ENCODE data around the gene KDM3A. TPM values are rescaled to one million over a fixed set of nuclear protein-coding genes. Genes with fewer than 3 reads are reported as not detected.

KDM3A gene
- polyA plus RNA-seq, 1 experiment: 33.0 TPM

- DNase-seq (ENCODE audit: low read depth, low spot score): no peak
- H3K27me3 ChIP-seq (ENCODE audit: control insufficient read depth, insufficient read depth, low read length): peaks cover 2% of the 10 kb centered on the region
- ChIA-PET POLR2A (no interaction called here), CTCF (interaction anchor here (0.7 kb wide), 1 partner anchor 89 kb away, joined by 10 read pairs; no protein-coding TSS in a partner anchor)
- H3K27ac ChIP-seq (ENCODE audit: low read depth, low read length): no peak overlapping the region
- H3K9me3 ChIP-seq (ENCODE audit: control insufficient read depth, insufficient read depth, low read length): no peaks in the 10 kb centered on the region
- H3K4me3 ChIP-seq (ENCODE audit: low read depth, low read length): no peak overlapping the region
- no peak for TF ChIP-seq CTCF (IDR thresholded peaks at IDR 0.05; ENCODE audit: low read depth, low read length)
Observed at GRCh38 chr2:86411396-86411795, 29.8 kb upstream of the KDM3A start.

- ChIA-PET POLR2A (no interaction called here), CTCF (interaction anchor here (0.7 kb wide), 1 partner anchor 89 kb away, joined by 10 read pairs; no protein-coding TSS in a partner anchor)
- TF ChIP-seq CTCF (IDR thresholded peaks at IDR 0.05; ENCODE audit: low read depth, low read length): no peak
- DNase-seq (ENCODE audit: low read depth, low spot score): no peak
- Histone ChIP-seq H3K9me3 (ENCODE audit: control insufficient read depth, insufficient read depth, low read length) (no peaks in the 10 kb centered on the region), H3K27ac (ENCODE audit: low read depth, low read length) (no peak overlapping the region), H3K27me3 (ENCODE audit: control insufficient read depth, insufficient read depth, low read length) (peaks cover 2% of the 10 kb centered on the region), H3K4me3 (ENCODE audit: low read depth, low read length) (no peak overlapping the region)
Observed at GRCh38 chr2:86412007-86412406, 29.2 kb upstream of the KDM3A start.

- POLR2A ChIA-PET: no interaction called here
- CTCF ChIA-PET: no interaction called here
- no peak for DNase-seq (ENCODE audit: low read depth, low spot score)
- H3K27me3 ChIP-seq (ENCODE audit: control insufficient read depth, insufficient read depth, low read length): no peaks in the 10 kb centered on the region
- no peaks in the 10 kb centered on the region for H3K9me3 ChIP-seq (ENCODE audit: control insufficient read depth, insufficient read depth, low read length)
- no peak overlapping the region for H3K4me3 ChIP-seq (ENCODE audit: low read depth, low read length)
- TF ChIP-seq CTCF (IDR thresholded peaks at IDR 0.05; ENCODE audit: low read depth, low read length): no peak
- no peak overlapping the region for H3K27ac ChIP-seq (ENCODE audit: low read depth, low read length)
Observed at GRCh38 chr2:86413296-86414094, 27.7 kb upstream of the KDM3A start.

GRCh38 chr2:86414996-86415395 lies 26.2 kb upstream of the KDM3A start:
- Histone ChIP-seq H3K27me3 (ENCODE audit: control insufficient read depth, insufficient read depth, low read length) (no peaks in the 10 kb centered on the region), H3K4me3 (ENCODE audit: low read depth, low read length) (no peak overlapping the region), H3K27ac (ENCODE audit: low read depth, low read length) (no peak overlapping the region), H3K9me3 (ENCODE audit: control insufficient read depth, insufficient read depth, low read length) (no peaks in the 10 kb centered on the region)
- POLR2A ChIA-PET: interaction anchor here (0.7 kb wide), 1 partner anchor 82 kb away, joined by 4 read pairs; no protein-coding TSS in a partner anchor
- CTCF ChIA-PET: no interaction called here
- no peak for DNase-seq (ENCODE audit: low read depth, low spot score)
- TF ChIP-seq CTCF (IDR thresholded peaks at IDR 0.05; ENCODE audit: low read depth, low read length): no peak

GRCh38 chr2:86416146-86416545 lies 25.0 kb upstream of the KDM3A start:
- no peak for DNase-seq (ENCODE audit: low read depth, low spot score)
- Histone ChIP-seq H3K27me3 (ENCODE audit: control insufficient read depth, insufficient read depth, low read length) (no peaks in the 10 kb centered on the region), H3K4me3 (ENCODE audit: low read depth, low read length) (no peak overlapping the region), H3K9me3 (ENCODE audit: control insufficient read depth, insufficient read depth, low read length) (no peaks in the 10 kb centered on the region), H3K27ac (ENCODE audit: low read depth, low read length) (no peak overlapping the region)
- ChIA-PET CTCF (no interaction called here), POLR2A (no interaction called here)
- no peak for TF ChIP-seq CTCF (IDR thresholded peaks at IDR 0.05; ENCODE audit: low read depth, low read length)

Data from AG04450 (cell line).